Right lobe of liver (tissue), 6 donors: ENCODE data around the gene NXPH2. TPM values are rescaled to one million over a fixed set of nuclear protein-coding genes. Genes with fewer than 3 reads are reported as not detected.

Source experiments
- ATAC-seq, 4 donors: fragments of 200-7000 bp; cut with Tn5 transposase; one replicate each; pipeline ENCODE4 v1.9.1; 2020; ENCODE audit warnings: mild to moderate bottlenecking in 4 of 4, moderate library complexity in 4 of 4
- DNase-seq, 3 donors: peaks; one replicate each; pipeline ENCODE4 v3.0.0-alpha.2; 2020
- H3K27ac ChIP-seq, 3 donors: fragments of 200-600 bp; one replicate each; pipeline ENCODE4 v1.8.0; 2022
- H3K27me3 ChIP-seq, 2 donors: fragments of 200-600 bp; one replicate each; pipeline ENCODE4 v1.8.0; 2022
- H3K36me3 ChIP-seq, 4 donors: fragments of 200-600 bp; sonication (generic) in 1 of 4; one replicate each; pipeline versions ENCODE4 v1.5.1 to v1.8.0; 2017 to 2022; ENCODE audit warnings: control low read depth in 1 of 4
- H3K4me1 ChIP-seq, 4 donors: fragments of 200-600 bp; sonication (generic) in 1 of 4; one replicate each; pipeline versions ENCODE4 v1.5.1 to v1.8.0; 2017 to 2022; ENCODE audit warnings: control low read depth in 1 of 4
- H3K4me3 ChIP-seq, 3 donors: fragments of 200-600 bp; one replicate each; pipeline ENCODE4 v1.8.0; 2022
- H3K9me3 ChIP-seq, 4 donors: fragments of 200-600 bp; sonication (generic) in 1 of 4; one replicate each; pipeline versions ENCODE4 v1.5.1 to v1.8.0; 2017 to 2022; ENCODE audit warnings: control low read depth in 1 of 4
- POLR2A ChIP-seq: fragments of 450-650 bp; IDR thresholded peaks from one replicate; pipeline ENCODE4 v1.6.1; 2017; ENCODE audit warnings: antibody characterized with exemption, mild to moderate bottlenecking
- WGBS: methylation state at CpG from one replicate; pipeline ENCODE4 v1.1.6; 2018; ENCODE audit warnings: low coverage, low lambda C conversion rate; ENCODE audit not compliant: insufficient coverage; ENCODE audit errors: missing lambda C conversion rate; 5-methylcytosine and 5-hydroxymethylcytosine counted together
- intact Hi-C, 2 donors: fragments of 100-400 bp; cut with DNase I; formaldehyde crosslinking; loops; one replicate each; pipeline versions ENCODE4 v1.11.2 to v1.14.1; 2022
- total RNA-seq, 6 experiments: library from RNA; depleted of rRNA in 2 of 6; stranded (reverse); fragments of >200 nt in 2 of 6; fragmentation: NEBNext Ultra II Directional in 3 of 6; extraction: Animal tissue kit (Norgen Biotek cat#: 25700) in 3 of 6; gene quantifications; one replicate each; pipeline versions ENCODE4 v1.1.0 to v1.2.4, GENCODE V29; 2016 to 2023
- TF ChIP-seq, protein P1 (sequence below), 4 donors: fragments of 200-600 bp in 3 of 4; fragments of 450-650 bp in 1 of 4; IDR thresholded peaks; one replicate each; pipeline versions ENCODE4 v1.5.1 to v1.8.0; 2016 to 2022; ENCODE audit warnings: antibody characterized with exemption in 4 of 4, mild to moderate bottlenecking in 2 of 4
- donor health status: DM: no; HTN: yes; CAD: no.
- donor health status: DM: no; HTN: no; CAD: no.
- donor health status: DM: no; HTN: no; CAD: no.
- donor health status: DM: no; HTN: yes; CAD: no.
- donor health status: DM: no; HTN: yes; CAD: no.

The NXPH2 gene
- total RNA-seq, 6 experiments from 2014 or later = not detected

DNA sequence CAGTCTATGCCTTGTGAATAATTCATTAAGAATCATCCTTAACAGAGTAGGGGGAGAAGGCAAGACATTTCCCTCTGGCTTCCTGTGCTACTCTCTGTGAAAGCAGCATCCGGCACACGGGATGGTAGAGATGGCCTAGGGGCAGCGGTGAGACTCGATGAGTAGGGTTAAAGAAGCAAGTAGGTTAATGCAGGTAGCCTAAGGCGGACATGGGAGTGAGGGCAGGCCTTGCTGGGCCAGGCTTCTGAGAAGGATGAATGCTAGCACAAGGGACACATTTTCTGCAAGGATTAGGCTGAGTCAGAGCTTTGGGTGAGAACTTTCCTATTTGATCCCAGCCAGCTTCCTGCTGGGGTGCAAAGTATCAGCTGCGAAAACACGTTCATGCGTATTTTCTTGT, 80.8 kb downstream of the NXPH2 start:
- Histone ChIP-seq H3K4me1 (no peaks in the 10 kb centered on the region), H3K9me3 (no peaks in the 10 kb centered on the region), H3K27me3 (no peaks in the 10 kb centered on the region), H3K4me3 (no peak overlapping the region), H3K27ac (no peak overlapping the region), H3K36me3 (no peaks in the 10 kb centered on the region)
- ATAC-seq (no peak), DNase-seq (no peak)
- WGBS = 67% methylated on average over 8 of the region's 8 CpGs
- TF ChIP-seq POLR2A = no peak
- TF ChIP-seq, protein P1, sequence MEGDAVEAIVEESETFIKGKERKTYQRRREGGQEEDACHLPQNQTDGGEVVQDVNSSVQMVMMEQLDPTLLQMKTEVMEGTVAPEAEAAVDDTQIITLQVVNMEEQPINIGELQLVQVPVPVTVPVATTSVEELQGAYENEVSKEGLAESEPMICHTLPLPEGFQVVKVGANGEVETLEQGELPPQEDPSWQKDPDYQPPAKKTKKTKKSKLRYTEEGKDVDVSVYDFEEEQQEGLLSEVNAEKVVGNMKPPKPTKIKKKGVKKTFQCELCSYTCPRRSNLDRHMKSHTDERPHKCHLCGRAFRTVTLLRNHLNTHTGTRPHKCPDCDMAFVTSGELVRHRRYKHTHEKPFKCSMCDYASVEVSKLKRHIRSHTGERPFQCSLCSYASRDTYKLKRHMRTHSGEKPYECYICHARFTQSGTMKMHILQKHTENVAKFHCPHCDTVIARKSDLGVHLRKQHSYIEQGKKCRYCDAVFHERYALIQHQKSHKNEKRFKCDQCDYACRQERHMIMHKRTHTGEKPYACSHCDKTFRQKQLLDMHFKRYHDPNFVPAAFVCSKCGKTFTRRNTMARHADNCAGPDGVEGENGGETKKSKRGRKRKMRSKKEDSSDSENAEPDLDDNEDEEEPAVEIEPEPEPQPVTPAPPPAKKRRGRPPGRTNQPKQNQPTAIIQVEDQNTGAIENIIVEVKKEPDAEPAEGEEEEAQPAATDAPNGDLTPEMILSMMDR (IDR thresholded peaks at IDR 0.05) = no peak
- intact Hi-C loops = no loop called here

DNA sequence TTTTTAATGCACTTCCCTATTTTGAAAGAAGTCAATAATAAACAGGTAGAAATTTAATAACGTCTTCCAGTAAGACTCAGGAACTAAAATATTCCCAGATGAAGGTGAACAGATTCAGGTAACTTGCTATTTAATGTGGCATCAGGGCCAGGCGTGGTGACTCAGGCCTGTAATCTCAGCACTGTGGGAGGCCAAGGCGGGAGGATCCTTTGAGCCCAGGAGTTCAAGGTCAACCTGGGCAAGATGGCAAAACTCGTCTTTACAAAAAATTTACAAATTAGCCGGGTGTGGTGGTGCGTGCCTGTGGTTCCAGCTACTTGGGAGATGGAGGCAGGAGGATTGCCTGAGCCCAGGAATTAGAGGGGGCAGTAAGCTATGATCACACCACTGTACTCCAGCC, 81.8 kb downstream of the NXPH2 start:
- DNase-seq = no peak
- Histone ChIP-seq H3K4me1 (no peaks in the 10 kb centered on the region), H3K4me3 (no peak overlapping the region), H3K9me3 (no peaks in the 10 kb centered on the region), H3K36me3 (no peaks in the 10 kb centered on the region), H3K27me3 (no peaks in the 10 kb centered on the region), H3K27ac (no peak overlapping the region)
- intact Hi-C loops = no loop called here
- WGBS = 92% methylated on average over 6 of the region's 6 CpGs
- TF ChIP-seq, protein P1 (IDR thresholded peaks at IDR 0.05) = no peak
- TF ChIP-seq POLR2A = no peak
- no peak for ATAC-seq

DNA sequence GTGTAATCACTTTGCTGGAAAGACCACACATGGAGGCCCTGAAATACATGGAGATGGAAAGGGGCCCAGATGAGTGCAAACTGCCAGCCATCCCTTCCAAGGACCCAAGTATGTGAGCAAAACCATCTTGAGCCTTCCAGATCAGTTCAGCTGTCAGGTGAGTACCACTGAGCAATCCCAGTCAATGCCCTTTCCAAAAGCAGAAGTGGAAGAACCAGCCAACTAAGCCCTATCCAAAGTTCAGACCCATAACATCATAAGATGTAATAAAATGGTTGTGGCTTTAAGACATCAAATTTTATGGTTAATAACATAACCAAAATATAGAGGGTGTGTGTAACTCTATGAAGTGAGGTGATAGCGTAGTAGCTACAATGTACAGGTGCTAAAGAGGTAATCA, 88.5 kb downstream of the NXPH2 start:
- no peaks in the 10 kb centered on the region for H3K9me3 ChIP-seq
- TF ChIP-seq POLR2A = no peak
- TF ChIP-seq, protein P1 (IDR thresholded peaks at IDR 0.05) = no peak
- WGBS = 90% methylated on average over 1 of the region's 1 CpG
- H3K4me1 ChIP-seq = no peaks in the 10 kb centered on the region
- H3K27ac ChIP-seq = no peak overlapping the region
- DNase-seq (no peak), ATAC-seq (no peak)
- no peaks in the 10 kb centered on the region for H3K27me3 ChIP-seq
- no peaks in the 10 kb centered on the region for H3K36me3 ChIP-seq
- intact Hi-C loops = no loop called here
- H3K4me3 ChIP-seq = no peak overlapping the region

DNA sequence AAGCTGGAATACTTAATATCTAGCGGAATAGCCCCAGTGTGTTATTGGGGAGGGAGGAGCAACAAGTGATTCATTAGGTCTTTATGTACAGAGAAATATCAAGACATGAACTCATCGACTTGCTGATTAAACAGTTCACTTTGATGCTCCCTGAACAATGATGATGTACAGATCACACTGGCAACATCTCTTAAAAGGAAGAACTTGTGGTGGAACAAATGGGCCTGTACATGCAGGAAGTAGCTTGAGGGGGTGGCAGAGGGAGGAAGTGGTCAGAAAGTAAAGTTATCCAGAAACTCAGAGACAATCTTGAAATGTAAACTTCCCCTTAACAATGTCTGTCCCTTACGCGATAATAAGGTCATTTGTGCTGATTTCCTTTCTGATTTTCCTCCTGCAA, 90.5 kb downstream of the NXPH2 start:
- Histone ChIP-seq H3K27me3 (no peaks in the 10 kb centered on the region), H3K36me3 (no peaks in the 10 kb centered on the region), H3K4me1 (no peaks in the 10 kb centered on the region), H3K27ac (no peak overlapping the region), H3K4me3 (no peak overlapping the region), H3K9me3 (no peaks in the 10 kb centered on the region)
- ATAC-seq (no peak), DNase-seq (no peak)
- intact Hi-C loops = no loop called here
- TF ChIP-seq POLR2A = no peak
- TF ChIP-seq, protein P1 (IDR thresholded peaks at IDR 0.05) = no peak
- WGBS = 43% methylated on average over 4 of the region's 4 CpGs

DNA sequence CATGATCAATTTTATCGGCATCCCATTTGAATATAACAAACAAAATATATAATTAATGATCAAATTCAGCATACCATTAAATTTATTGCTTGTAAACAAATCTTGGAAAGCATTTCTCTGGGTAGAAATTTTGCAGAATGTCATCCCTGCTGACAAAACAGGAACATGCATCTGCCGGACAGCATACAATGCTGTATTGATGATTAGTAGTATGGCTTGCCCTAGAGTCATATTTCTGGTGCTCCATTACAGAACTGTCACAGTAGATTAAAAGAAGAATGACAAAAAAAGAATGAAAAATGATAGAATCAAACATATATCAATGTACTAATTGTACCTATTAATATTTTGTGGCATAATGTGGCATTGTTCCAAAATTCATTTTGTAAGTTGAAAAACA, 98.0 kb downstream of the NXPH2 start:
- intact Hi-C loops = no loop called here
- Histone ChIP-seq H3K36me3 (no peaks in the 10 kb centered on the region), H3K9me3 (no peaks in the 10 kb centered on the region), H3K4me3 (no peak overlapping the region), H3K27me3 (no peaks in the 10 kb centered on the region), H3K4me1 (peaks cover 0 to 3% (median 0%) of the 10 kb centered on the region in 4 donors), H3K27ac (no peak overlapping the region)
- ATAC-seq (no peak), DNase-seq (no peak)
- 81% methylated on average over 2 of the region's 2 CpGs for WGBS
- TF ChIP-seq, protein P1 (IDR thresholded peaks at IDR 0.05) = no peak
- no peak for TF ChIP-seq POLR2A
